CD14-positive monocyte (primary cell): ENCODE results near the gene SH2D3C. TPM values are rescaled to one million over a fixed set of nuclear protein-coding genes. Genes with fewer than 3 reads are reported as not detected.

Experiments used
- DNase-seq, 3 donors: peaks; one replicate each; pipeline ENCODE4 v3.0.0-alpha.2; 2011 to 2022
- H2AFZ ChIP-seq: 2 replicates; pipeline ENCODE4 v1.6.0; 2012; ENCODE audit warnings: mild to moderate bottlenecking, low read depth, low read length, inconsistent platforms; ENCODE audit not compliant: insufficient read depth, poor library complexity, severe bottlenecking
- H3K27ac ChIP-seq, 2 donors: 1 replicate in 1 of 2; 2 replicates in 1 of 2; pipeline ENCODE4 v1.5.1; 2012 to 2013; ENCODE audit warnings: low read length in 2 of 2, control low read depth in 1 of 2, inconsistent platforms in 1 of 2, low read depth in 1 of 2, mild to moderate bottlenecking in 1 of 2
- H3K27me3 ChIP-seq, 2 donors: one replicate each; pipeline versions ENCODE4 v1.6.0 to v1.6.1; 2011 to 2013; ENCODE audit warnings: low read length in 2 of 2; ENCODE audit not compliant: control insufficient read depth in 2 of 2, insufficient read depth in 2 of 2
- H3K36me3 ChIP-seq, 2 donors: replicated peaks in 1 of 2; 1 replicate in 1 of 2; 2 replicates in 1 of 2; pipeline versions ENCODE4 v1.5.1 to v1.6.1; 2012 to 2013; ENCODE audit warnings: low read length in 2 of 2, control low read depth in 1 of 2, inconsistent platforms in 1 of 2, mild to moderate bottlenecking in 1 of 2; ENCODE audit not compliant: insufficient read depth in 2 of 2, control insufficient read depth in 1 of 2
- H3K4me1 ChIP-seq, 2 donors: 1 replicate in 1 of 2; 2 replicates in 1 of 2; pipeline versions ENCODE4 v1.5.1 to v1.6.1; 2012 to 2013; ENCODE audit warnings: low read length in 2 of 2, control low read depth in 1 of 2, inconsistent platforms in 1 of 2, mild to moderate bottlenecking in 1 of 2, moderate library complexity in 1 of 2; ENCODE audit not compliant: insufficient read depth in 2 of 2, control insufficient read depth in 1 of 2
- H3K4me2 ChIP-seq: replicated peaks from 2 replicates; pipeline ENCODE3; 2012; ENCODE audit warnings: low read length, moderate library complexity, mild to moderate bottlenecking; ENCODE audit not compliant: poor library complexity, severe bottlenecking; ENCODE audit errors: extremely low read depth
- H3K4me3 ChIP-seq, 3 experiments: fragments of 200-600 bp in 1 of 3; sonication (generic) in 1 of 3; replicated peaks in 1 of 3; 1 replicate in 2 of 3; 2 replicates in 1 of 3; pipeline ENCODE4 v1.5.1; 2011 to 2013; ENCODE audit warnings: low read length in 3 of 3, mild to moderate bottlenecking in 3 of 3, control low read depth in 2 of 3, low read depth in 2 of 3, inconsistent platforms in 1 of 3, moderate library complexity in 1 of 3
- H3K79me2 ChIP-seq: 2 replicates; pipeline ENCODE4 v1.6.0; 2012; ENCODE audit warnings: mild to moderate bottlenecking, control low read depth, inconsistent platforms, low read length, moderate library complexity; ENCODE audit not compliant: insufficient read depth
- H3K9ac ChIP-seq: 2 replicates; pipeline ENCODE4 v1.6.0; 2017; ENCODE audit warnings: low read length, mild to moderate bottlenecking; ENCODE audit not compliant: insufficient read depth, poor library complexity, severe bottlenecking
- H3K9me3 ChIP-seq, 2 donors: replicated peaks in 1 of 2; 1 replicate in 1 of 2; 2 replicates in 1 of 2; pipeline versions ENCODE4 v1.5.1 to v1.6.1; 2012 to 2013; ENCODE audit warnings: low read length in 2 of 2, control low read depth in 1 of 2; ENCODE audit not compliant: control insufficient read depth in 1 of 2, insufficient read depth in 1 of 2
- H4K20me1 ChIP-seq: 2 replicates; pipeline ENCODE4 v1.6.0; 2012; ENCODE audit warnings: mild to moderate bottlenecking, low read length, control low read depth, moderate library complexity; ENCODE audit not compliant: insufficient read depth
- H3K27ac Mint-ChIP-seq, 7 donors: one replicate each; pipeline ENCODE4 v1.8.0; 2020; ENCODE audit warnings: mild to moderate bottlenecking in 7 of 7, mixed read lengths in 7 of 7, moderate library complexity in 6 of 7, inconsistent platforms in 2 of 7
- H3K27me3 Mint-ChIP-seq, 3 donors: one replicate each; pipeline ENCODE4 v1.8.0; 2021 to 2022; ENCODE audit warnings: low read depth in 3 of 3, mild to moderate bottlenecking in 3 of 3, mixed read lengths in 3 of 3, moderate library complexity in 3 of 3, inconsistent platforms in 1 of 3
- H3K36me3 Mint-ChIP-seq, 2 donors: one replicate each; pipeline ENCODE4 v1.8.0; 2020; ENCODE audit warnings: mixed read lengths in 2 of 2, inconsistent platforms in 1 of 2, mild to moderate bottlenecking in 1 of 2
- H3K4me1 Mint-ChIP-seq: one replicate; pipeline ENCODE4 v1.8.0; 2020; ENCODE audit warnings: mild to moderate bottlenecking, mixed read lengths
- H3K4me3 Mint-ChIP-seq, 2 donors: one replicate each; pipeline ENCODE4 v1.8.0; 2020; ENCODE audit warnings: mild to moderate bottlenecking in 2 of 2, mixed read lengths in 2 of 2, moderate library complexity in 1 of 2
- H3K9me3 Mint-ChIP-seq, 7 donors: one replicate each; pipeline ENCODE4 v1.8.0; 2020 to 2022; ENCODE audit warnings: mixed read lengths in 7 of 7, mild to moderate bottlenecking in 6 of 7, moderate library complexity in 6 of 7, inconsistent platforms in 2 of 7
- CTCF ChIP-seq: fragments of 200-600 bp; IDR thresholded peaks from one replicate; pipeline ENCODE4 v1.8.0; 2022; ENCODE audit warnings: antibody characterized with exemption, mild to moderate bottlenecking
- WGBS: methylation state at CpG from one replicate; pipeline ENCODE4 v1.1.5; 2013; ENCODE audit warnings: missing lambda C conversion rate; ENCODE audit not compliant: insufficient coverage; 5-methylcytosine and 5-hydroxymethylcytosine counted together
- intact Hi-C, 2 donors: fragments of 100-400 bp; cut with micrococcal nuclease; formaldehyde crosslinking; loops; one replicate each; pipeline versions ENCODE4 v1.15.0 to v1.15.1; 2023
- polyA plus RNA-seq, 3 donors: library from polyadenylated mRNA; depleted of rRNA in 1 of 3; unstranded in 2 of 3; stranded (reverse) in 1 of 3; fragments of 300-500 nt in 2 of 3; fragments of >200 nt in 1 of 3; fragmentation: Illumina TruSeq in 2 of 3; gene quantifications; 1 replicate in 2 of 3; 2 replicates in 1 of 3; pipeline ENCODE4 v1.2.3, GENCODE V29; 2012 to 2021

SH2D3C gene
- polyA plus RNA-seq, 3 donors, result 11.5 to 47.3 (median 20.5) TPM

GRCh38 chr9:127693697-127694096, 84.8 kb downstream of the SH2D3C start:
- Histone ChIP-seq H3K4me1 (peaks cover under 1 to 2% of the 10 kb centered on the region in 2 donors), H2AFZ (no peak overlapping the region), H3K36me3 (no peaks in the 10 kb centered on the region), H4K20me1 (no peaks in the 10 kb centered on the region), H3K79me2 (no peaks in the 10 kb centered on the region), H3K27me3 (no peaks in the 10 kb centered on the region), H3K4me3 (no peak overlapping the region), H3K9me3 (no peaks in the 10 kb centered on the region), H3K4me2 (no peak overlapping the region), H3K9ac (no peak overlapping the region), H3K27ac (no peak overlapping the region)
- Mint-ChIP-seq H3K4me1 (no peaks in the 10 kb centered on the region), H3K27me3 (peaks cover 2 to 3% (median 2%) of the 10 kb centered on the region in 3 donors), H3K9me3 (peaks cover 0 to 2% (median 0%) of the 10 kb centered on the region in 7 donors), H3K27ac (no peak overlapping the region), H3K36me3 (no peaks in the 10 kb centered on the region), H3K4me3 (no peak overlapping the region)
- intact Hi-C loops, result loop anchor here in 1 of 2 donors (10.0 kb wide), 1 partner anchor 89 kb away; no protein-coding TSS in a partner anchor
- no CpG with 5 or more reads among the region's 4 CpGs for WGBS
- no peak for TF ChIP-seq CTCF
- DNase-seq, result no peak

- H3K9ac ChIP-seq, result no peak overlapping the region
- H3K4me3 ChIP-seq, result no peak overlapping the region
- intact Hi-C loops, result loop anchor here in 1 of 2 donors (10.0 kb wide), 1 partner anchor 88 kb away; no protein-coding TSS in a partner anchor
- Mint-ChIP-seq H3K27me3 (peaks cover 2% of the 10 kb centered on the region in 3 donors), H3K4me1 (no peaks in the 10 kb centered on the region), H3K36me3 (no peaks in the 10 kb centered on the region), H3K4me3 (no peak overlapping the region), H3K27ac (no peak overlapping the region), H3K9me3 (peaks cover 0 to 2% (median 0%) of the 10 kb centered on the region in 7 donors)
- H3K36me3 ChIP-seq, result no peaks in the 10 kb centered on the region
- 100% methylated on average over 5 of the region's 10 CpGs for WGBS
- no peaks in the 10 kb centered on the region for H3K27me3 ChIP-seq
- TF ChIP-seq CTCF, result no peak
- H3K4me2 ChIP-seq, result no peak overlapping the region
- H3K4me1 ChIP-seq, result no peaks in the 10 kb centered on the region
- H3K79me2 ChIP-seq, result no peaks in the 10 kb centered on the region
- no peak overlapping the region for H2AFZ ChIP-seq
- no peaks in the 10 kb centered on the region for H4K20me1 ChIP-seq
- no peak overlapping the region for H3K27ac ChIP-seq
- H3K9me3 ChIP-seq, result no peaks in the 10 kb centered on the region
- DNase-seq, result no peak
Observed at GRCh38 chr9:127693143-127693542, 85.3 kb downstream of the SH2D3C start.
